Stimulated activated CD8-positive, alpha-beta memory T cell treated with anti-CD3 and anti-CD28 coated beads, Interleukin-4, amount 100 ng/mL, for 4 hours (primary cell): ENCODE measurements around the gene SYCP3.

Experiments used
- DNase-seq, 2 donors: peaks; one replicate each; pipeline ENCODE4 v3.0.0-alpha.2; 2020; ENCODE audit warnings: low read depth in 2 of 2, low spot score in 1 of 2

Gene SYCP3

GRCh38 chr12:101738920-101739665 is at the start of gene SYCP3:
SYCP3 (minus strand) TSS chr12:101739462; CDS start chr12:101737935, 1,527 bp downstream.
- DNase-seq = no peak

- DNase-seq = no peak
These were observed 46.4 kb upstream of the SYCP3 start for GRCh38 chr12:101785671-101786070.

- no peak for DNase-seq
These were observed 45.1 kb upstream of the SYCP3 start for GRCh38 chr12:101784376-101784775.

GRCh38 chr12:101783838-101784237 is 44.6 kb upstream of the SYCP3 start:
- no peak for DNase-seq

GRCh38 chr12:101783150-101783549 is 43.9 kb upstream of the SYCP3 start:
- DNase-seq = no peak

GRCh38 chr12:101782273-101782731 is 43.0 kb upstream of the SYCP3 start:
- DNase-seq = no peak

- DNase-seq = no peak
These were observed 42.6 kb upstream of the SYCP3 start for GRCh38 chr12:101781834-101782233.

GRCh38 chr12:101780599-101780998 is 41.3 kb upstream of the SYCP3 start:
- no peak for DNase-seq

GRCh38 chr12:101779626-101780025 is 40.4 kb upstream of the SYCP3 start:
- DNase-seq = no peak

- DNase-seq = no peak
These were observed 39.9 kb upstream of the SYCP3 start for GRCh38 chr12:101779200-101779599.

GRCh38 chr12:101777978-101778377 is 38.7 kb upstream of the SYCP3 start:
- no peak for DNase-seq

GRCh38 chr12:101777485-101777884 is 38.2 kb upstream of the SYCP3 start:
- no peak for DNase-seq

- DNase-seq = no peak
These were observed 36.6 kb upstream of the SYCP3 start for GRCh38 chr12:101775816-101776215.

GRCh38 chr12:101773650-101774162 is 34.4 kb upstream of the SYCP3 start:
- peak; percentile 30 to 44 for DNase-seq

GRCh38 chr12:101772012-101772775 is 32.9 kb upstream of the SYCP3 start:
- no peak for DNase-seq

GRCh38 chr12:101769865-101770264 is 30.6 kb upstream of the SYCP3 start:
- no peak for DNase-seq

GRCh38 chr12:101768781-101769180 is 29.5 kb upstream of the SYCP3 start:
- no peak for DNase-seq

GRCh38 chr12:101767537-101767936 is 28.3 kb upstream of the SYCP3 start:
- DNase-seq = no peak

GRCh38 chr12:101764051-101764792 is 25.0 kb upstream of the SYCP3 start:
- no peak for DNase-seq

GRCh38 chr12:101763246-101763931 is 24.1 kb upstream of the SYCP3 start:
- no peak for DNase-seq

- no peak for DNase-seq
These were observed 22.5 kb upstream of the SYCP3 start for GRCh38 chr12:101761781-101762180.
